H1 (cell line): ENCODE measurements around the gene MAGI2. TPM values are rescaled to one million over a fixed set of nuclear protein-coding genes. Genes with fewer than 3 reads are reported as not detected.

Experiments used
- CTCF ChIP-seq, 3 experiments: IDR thresholded peaks; 1 replicate in 2 of 3; 2 replicates in 1 of 3; pipeline versions ENCODE4 v1.5.1 to v1.6.1; 2011; ENCODE audit warnings: low read length in 3 of 3, mild to moderate bottlenecking in 3 of 3, inconsistent platforms in 2 of 3, low read depth in 1 of 3, moderate library complexity in 1 of 3; ENCODE audit not compliant: insufficient read depth in 1 of 3; ENCODE audit errors: control extremely low read depth in 1 of 3
- EZH2 ChIP-seq: fragments of 200-600 bp; sonication (generic); IDR thresholded peaks from 2 replicates; pipeline ENCODE4 v1.7.1; 2012; ENCODE audit warnings: low read depth, mild to moderate bottlenecking, moderate library complexity, low read length, inconsistent platforms; ENCODE audit not compliant: severe bottlenecking
- ZNF274 ChIP-seq: IDR thresholded peaks from 2 replicates; pipeline ENCODE4 v1.7.0; 2012; ENCODE audit warnings: low read length, borderline replicate concordance; ENCODE audit errors: extremely low read depth
- polyA plus RNA-seq, 7 experiments: library from polyadenylated mRNA; depleted of rRNA in 3 of 7; stranded (reverse) in 5 of 7; unstranded in 2 of 7; fragments of >200 nt in 5 of 7; fragments of 200-250 nt in 2 of 7; gene quantifications; 1 replicate in 5 of 7; 2 replicates in 1 of 7; 4 replicates in 1 of 7; pipeline versions ENCODE4 v1.2.1 to v1.2.3, GENCODE V29; 2011 to 2013; ENCODE audit warnings: missing spikeins in 2 of 7, mixed read lengths in 2 of 7
- total RNA-seq: library from RNA; stranded (reverse); fragmentation: NEBNext Ultra II Directional; extraction: Animal tissue kit (Norgen Biotek cat#: 25700); gene quantifications from 2 replicates; pipeline ENCODE4 v1.2.1, GENCODE V29; 2021

The MAGI2 gene
- total and polyA plus RNA-seq, 2 of the 8 experiments (the other 6 are each of a cell fraction or from before 2014, with no cell fraction given), result 6.0 to 27.3 TPM

GRCh38 chr7:78792624-78793023 lies 660.8 kb downstream of the MAGI2 start (continued):
- no peak for TF ChIP-seq CTCF (IDR thresholded peaks at IDR 0.05; ENCODE audit: control extremely low read depth in 1 of 3, insufficient read depth in 1 of 3, low read depth in 1 of 3, low read length in 3 of 3)
- no peak for TF ChIP-seq EZH2
- no peak for TF ChIP-seq ZNF274
